Activated CD8-positive, alpha-beta memory T cell treated with anti-CD3 and anti-CD28 coated beads for 36 hours (primary cell): Measurements from ENCODE around the gene NEDD1. TPM values are rescaled to one million over a fixed set of nuclear protein-coding genes. Genes with fewer than 3 reads are reported as not detected.

Experiments used
- CTCF ChIA-PET: fragments of 350-600 bp; sonication (Branson Sonifier 250); formaldehyde crosslinking; loops from one replicate; lab custom pipeline; 2021; ENCODE audit warnings: antibody characterized with exemption; lab: Charles Lee
- POLR2A ChIA-PET: fragments of 350-600 bp; sonication (Branson Sonifier 250); formaldehyde crosslinking; loops from one replicate; lab custom pipeline; 2021; ENCODE audit warnings: antibody characterized with exemption; lab: Charles Lee
- total RNA-seq, 2 experiments: library from RNA; stranded (reverse); gene quantifications; one replicate each; pipeline ENCODE4 v1.2.3, GENCODE V29; 2021

The NEDD1 gene
- total RNA-seq, 2 experiments from 2014 or later: 48.1 to 48.2 TPM

GRCh38 chr12:96995861-96996260 is 88.8 kb downstream of the NEDD1 start:
- ChIA-PET CTCF (interaction anchor here (0.6 to 1.0 kb wide), 2 partner anchors 10 to 11 kb away, joined by 3 read pairs; no protein-coding TSS in a partner anchor), POLR2A (no interaction called here)

GRCh38 chr12:96997797-96998484 is 90.9 kb downstream of the NEDD1 start:
- CTCF ChIA-PET: no interaction called here
- POLR2A ChIA-PET: no interaction called here

GRCh38 chr12:97003276-97003675 is 96.2 kb downstream of the NEDD1 start:
- ChIA-PET CTCF (no interaction called here), POLR2A (no interaction called here)
